Coronary artery (tissue), 2 donors: ENCODE results near the gene KCNC3.

Experiments
- DNase-seq: peaks from one replicate; pipeline ENCODE4 v3.0.0-alpha.2; 2017; ENCODE audit warnings: low spot score
- H3K27ac ChIP-seq, 2 donors: fragments of 200-600 bp; sonication (generic); one replicate each; pipeline ENCODE4 v1.5.1; 2016 to 2019
- H3K4me3 ChIP-seq: fragments of 200-600 bp; sonication (generic); 2 replicates; pipeline ENCODE4 v1.5.1; 2016; ENCODE audit warnings: mild to moderate bottlenecking, moderate library complexity
- CTCF ChIP-seq: fragments of 200-600 bp; sonication (generic); IDR thresholded peaks from one replicate; pipeline ENCODE4 v1.5.1; 2019; ENCODE audit warnings: antibody characterized with exemption

Gene KCNC3

GRCh38 chr19:50285833-50286232, 43.3 kb downstream of the KCNC3 start:
- DNase-seq = no peak
- Histone ChIP-seq H3K4me3 (no peak overlapping the region), H3K27ac (no peak overlapping the region)
- no peak for TF ChIP-seq CTCF

- no peak for TF ChIP-seq CTCF
- Histone ChIP-seq H3K27ac (no peak overlapping the region), H3K4me3 (no peak overlapping the region)
- DNase-seq = no peak
These were observed 47.7 kb downstream of the KCNC3 start for GRCh38 chr19:50281491-50281890.

GRCh38 chr19:50280983-50281382, 48.2 kb downstream of the KCNC3 start:
- no peak for DNase-seq
- Histone ChIP-seq H3K27ac (no peak overlapping the region), H3K4me3 (no peak overlapping the region)
- TF ChIP-seq CTCF = no peak

GRCh38 chr19:50280074-50280473, 49.1 kb downstream of the KCNC3 start:
- DNase-seq = no peak
- no peak for TF ChIP-seq CTCF
- Histone ChIP-seq H3K27ac (no peak overlapping the region), H3K4me3 (no peak overlapping the region)

GRCh38 chr19:50277966-50278580, 51.1 kb downstream of the KCNC3 start:
- DNase-seq = no peak
- H3K4me3 ChIP-seq = no peak overlapping the region
- no peak overlapping the region for H3K27ac ChIP-seq
- TF ChIP-seq CTCF = no peak

GRCh38 chr19:50276370-50277063, 52.7 kb downstream of the KCNC3 start:
- no peak for TF ChIP-seq CTCF
- Histone ChIP-seq H3K4me3 (no peak overlapping the region), H3K27ac (no peak overlapping the region)
- DNase-seq = no peak
